A673 (cell line): ENCODE measurements around the gene METTL8. TPM values are rescaled to one million over a fixed set of nuclear protein-coding genes. Genes with fewer than 3 reads are reported as not detected.

Experiments
- BruUV-seq: library from RNA; stranded (reverse); fragments of 400-500 nt; replicated peaks from 2 replicates; lab custom pipeline; 2021; lab: Mats Ljungman, UMichigan
- CTCF ChIA-PET: fragments of 300-600 bp; sonication (Branson Sonifier 250); formaldehyde crosslinking; loops from one replicate; lab custom pipeline; 2022; ENCODE audit warnings: antibody characterized with exemption; lab: Charles Lee
- POLR2A ChIA-PET: fragments of 300-600 bp; sonication (Branson Sonifier 250); formaldehyde crosslinking; loops from one replicate; lab custom pipeline; 2022; ENCODE audit warnings: antibody characterized with exemption; ENCODE audit not compliant: low non-redundant PET; lab: Charles Lee
- DNase-seq: peaks from one replicate; pipeline ENCODE4 v3.0.0-alpha.2; 2015; ENCODE audit warnings: low spot score
- H3K27ac ChIP-seq: fragments of 200-600 bp; sonication (generic); 2 replicates; pipeline ENCODE4 v1.5.1; 2016; ENCODE audit warnings: mixed run types, low read depth, mild to moderate bottlenecking, mixed read lengths, antibody characterized with exemption, low read length; ENCODE audit not compliant: poor library complexity, severe bottlenecking
- H3K27me3 ChIP-seq: fragments of 200-600 bp; sonication (generic); replicated peaks from 2 replicates; pipeline ENCODE4 v1.6.1; 2017; ENCODE audit warnings: mixed run types, low read depth, mild to moderate bottlenecking, mixed read lengths, antibody characterized with exemption, low read length; ENCODE audit not compliant: insufficient read depth, poor library complexity
- H3K36me3 ChIP-seq: fragments of 200-600 bp; sonication (generic); 2 replicates; pipeline ENCODE4 v1.6.1; 2016; ENCODE audit warnings: mixed run types, mild to moderate bottlenecking, mixed read lengths, antibody characterized with exemption, low read length; ENCODE audit not compliant: insufficient read depth, poor library complexity, severe bottlenecking
- H3K4me1 ChIP-seq: fragments of 200-600 bp; sonication (generic); 2 replicates; pipeline ENCODE4 v1.6.1; 2017; ENCODE audit warnings: mixed run types, mild to moderate bottlenecking, mixed read lengths, antibody characterized with exemption, low read length; ENCODE audit not compliant: insufficient read depth, poor library complexity, severe bottlenecking
- H3K4me3 ChIP-seq: fragments of 200-600 bp; sonication (generic); 2 replicates; pipeline ENCODE4 v1.5.1; 2016; ENCODE audit warnings: low read depth, mixed run types, mild to moderate bottlenecking, mixed read lengths, low read length; ENCODE audit not compliant: poor library complexity, severe bottlenecking
- H3K9me3 ChIP-seq: fragments of 200-600 bp; sonication (generic); 2 replicates; pipeline ENCODE4 v1.6.1; 2016; ENCODE audit warnings: mixed run types, low read depth, mild to moderate bottlenecking, mixed read lengths, antibody characterized with exemption, low read length; ENCODE audit not compliant: poor library complexity, severe bottlenecking
- EZH2 ChIP-seq: fragments of 200-600 bp; sonication (generic); IDR thresholded peaks from 2 replicates; pipeline ENCODE4 v1.6.1; 2017; ENCODE audit warnings: borderline replicate concordance, low read depth, mild to moderate bottlenecking, mixed read lengths, antibody characterized with exemption, low read length; ENCODE audit not compliant: poor library complexity, severe bottlenecking
- intact Hi-C: fragments of 100-400 bp; cut with micrococcal nuclease; formaldehyde crosslinking; loops from one replicate; pipeline ENCODE4 v1.10.0; 2022; ENCODE audit not compliant: unreplicated experiment
- total RNA-seq: library from RNA; stranded (reverse); gene quantifications from 2 replicates; pipeline ENCODE4 v1.2.3, GENCODE V29; 2021
- TF ChIP-seq, protein P1 (sequence below): fragments of 300-800, 200-600 bp; sonication (generic); conservative IDR thresholded peaks from 2 replicates; pipeline ENCODE4 v1.5.1; 2017; ENCODE audit warnings: low read depth, mild to moderate bottlenecking, antibody characterized with exemption, low read length, moderate library complexity, mixed read lengths

Gene METTL8
- total RNA-seq, 1 experiment from 2014 or later: 33.5 TPM

DNA sequence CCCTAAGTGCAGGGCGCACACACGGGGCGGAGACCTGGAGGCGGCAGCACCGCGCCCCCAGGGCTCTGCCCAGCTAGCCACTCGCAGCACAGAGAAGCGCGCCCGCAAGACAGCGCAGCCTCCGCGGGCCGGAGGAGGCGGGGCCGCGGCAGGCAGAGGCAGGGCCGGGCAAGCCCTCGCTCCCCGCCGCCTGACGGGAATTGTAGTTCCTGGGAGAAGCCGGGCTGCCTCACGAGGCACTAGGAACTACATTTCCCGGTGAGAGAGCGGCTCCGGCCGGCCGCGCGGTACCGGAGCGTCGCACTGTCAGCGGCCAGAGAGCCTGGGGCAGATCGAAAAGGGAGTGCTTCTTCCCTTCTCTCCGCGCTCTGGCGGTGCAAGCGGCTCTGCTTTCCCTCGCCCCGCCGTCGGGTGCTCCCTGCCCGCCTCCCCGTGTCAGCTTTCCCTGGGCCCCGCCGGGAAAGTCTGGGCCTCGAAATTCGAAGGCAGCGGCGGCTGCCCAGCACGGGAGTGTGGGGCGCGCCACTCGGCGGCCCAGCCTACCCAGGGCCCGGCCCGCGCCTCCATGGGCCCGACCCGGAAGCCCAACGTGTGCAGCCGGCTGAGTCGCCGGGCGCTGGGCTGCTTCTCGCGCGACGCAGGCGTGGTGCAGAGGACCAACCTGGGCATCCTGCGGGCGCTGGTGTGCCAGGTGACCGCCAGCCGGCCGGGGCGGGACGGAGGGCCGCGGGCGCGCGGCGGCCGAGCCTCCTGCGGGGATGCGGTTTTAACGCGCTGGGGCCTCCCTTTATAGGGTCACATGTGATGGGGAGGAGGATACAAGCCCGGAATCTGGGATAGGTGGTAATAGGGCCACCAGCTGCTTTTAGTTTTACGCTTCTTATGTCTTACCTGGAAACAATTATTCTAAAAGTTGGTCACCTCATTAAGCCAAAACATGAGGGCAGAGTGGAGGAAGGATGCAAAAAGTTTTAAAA is 511 bp upstream of the METTL8 start, which contains the start of gene DCAF17:
Gene DCAF17, plus strand, starts transcription at position 214 of the 977 bp plus-strand sequence. Its CDS starts 352 bp downstream, at position 566.
- POLR2A ChIA-PET: no interaction called here
- BruUV-seq: no TSS peak
- no peak for TF ChIP-seq EZH2
- TF ChIP-seq, protein P1, sequence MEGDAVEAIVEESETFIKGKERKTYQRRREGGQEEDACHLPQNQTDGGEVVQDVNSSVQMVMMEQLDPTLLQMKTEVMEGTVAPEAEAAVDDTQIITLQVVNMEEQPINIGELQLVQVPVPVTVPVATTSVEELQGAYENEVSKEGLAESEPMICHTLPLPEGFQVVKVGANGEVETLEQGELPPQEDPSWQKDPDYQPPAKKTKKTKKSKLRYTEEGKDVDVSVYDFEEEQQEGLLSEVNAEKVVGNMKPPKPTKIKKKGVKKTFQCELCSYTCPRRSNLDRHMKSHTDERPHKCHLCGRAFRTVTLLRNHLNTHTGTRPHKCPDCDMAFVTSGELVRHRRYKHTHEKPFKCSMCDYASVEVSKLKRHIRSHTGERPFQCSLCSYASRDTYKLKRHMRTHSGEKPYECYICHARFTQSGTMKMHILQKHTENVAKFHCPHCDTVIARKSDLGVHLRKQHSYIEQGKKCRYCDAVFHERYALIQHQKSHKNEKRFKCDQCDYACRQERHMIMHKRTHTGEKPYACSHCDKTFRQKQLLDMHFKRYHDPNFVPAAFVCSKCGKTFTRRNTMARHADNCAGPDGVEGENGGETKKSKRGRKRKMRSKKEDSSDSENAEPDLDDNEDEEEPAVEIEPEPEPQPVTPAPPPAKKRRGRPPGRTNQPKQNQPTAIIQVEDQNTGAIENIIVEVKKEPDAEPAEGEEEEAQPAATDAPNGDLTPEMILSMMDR: 0 out of 2 replicates have a peak, but pooled peaks have one; percentile 3

DNA sequence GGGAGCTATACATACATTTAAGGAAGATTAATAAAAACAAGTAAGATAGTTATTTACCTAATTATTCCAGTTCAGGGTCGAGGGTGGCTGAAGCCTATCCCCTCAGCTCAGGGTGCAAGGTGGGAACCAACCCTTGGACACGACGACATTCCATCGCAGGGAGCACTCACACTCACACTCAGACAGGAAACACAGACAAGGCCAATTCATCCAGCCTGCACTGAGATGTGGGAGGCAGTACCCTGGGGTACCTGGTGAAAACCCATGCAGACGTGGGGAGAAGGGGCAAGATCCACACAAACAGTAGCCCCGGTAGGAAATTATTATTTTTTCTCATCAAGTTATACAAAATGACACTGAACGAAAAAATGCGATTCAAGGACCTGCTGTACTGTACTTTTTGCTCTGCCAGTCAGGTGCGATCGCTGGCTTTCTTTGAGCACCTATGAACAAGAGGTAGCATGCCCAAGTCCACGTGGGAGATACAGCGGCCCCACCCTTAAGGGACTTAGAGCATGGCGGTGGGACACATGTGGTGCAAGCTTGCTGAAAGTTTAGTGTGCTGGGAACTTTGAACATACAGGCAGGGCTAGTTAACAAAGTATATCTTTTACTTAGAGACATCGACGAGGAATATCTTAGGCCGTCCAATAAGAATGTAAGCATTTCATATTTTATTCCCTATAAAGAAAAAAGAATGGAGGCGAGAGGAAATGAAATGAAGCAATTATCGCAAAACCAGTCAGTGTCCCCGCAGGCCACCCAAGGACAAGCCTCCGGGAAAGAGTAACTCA is 624 bp downstream of the METTL8 start:
- Histone ChIP-seq H3K4me3 (peak overlapping the region; percentile 80), H3K27ac (peak overlapping the region; percentile 94), H3K27me3 (no peaks in the 10 kb centered on the region), H3K36me3 (peaks cover 26% of the 10 kb centered on the region), H3K4me1 (peaks cover 29% of the 10 kb centered on the region), H3K9me3 (no peaks in the 10 kb centered on the region)
- intact Hi-C loops: loop anchor here (5.0 kb wide), 2 partner anchors 271 to 461 kb away; partner anchors contain the start of gene TLK1
- no peak for TF ChIP-seq EZH2
- TF ChIP-seq, protein P1: no peak
- TSS peak; percentile 54 for BruUV-seq
- DNase-seq: peak; percentile 67
- ChIA-PET POLR2A (no interaction called here), CTCF (no interaction called here)

More for the DNA sequence above, 511 bp upstream of the METTL8 start, which contains the start of gene DCAF17:
- Histone ChIP-seq H3K27ac (peak within 1 kb of the TSS; percentile 94), H3K4me1 (peaks cover 29% of the 10 kb centered on the region), H3K4me3 (peak within 1 kb of the TSS; percentile 80), H3K9me3 (no peaks in the 10 kb centered on the region), H3K27me3 (no peaks in the 10 kb centered on the region), H3K36me3 (peaks cover 29% of the 10 kb centered on the region)
- CTCF ChIA-PET: interaction anchor here (0.6 kb wide), 2 partner anchors 124 to 158 kb away, joined by 3 to 6 read pairs; no protein-coding TSS in a partner anchor
- intact Hi-C loops: loop anchor here (5.0 kb wide), 2 partner anchors 272 to 462 kb away; partner anchors contain the start of gene TLK1
- DNase-seq: peak; percentile 98
